Mesenchymal stem cell (in vitro differentiated cells and primary cell): ENCODE measurements around the gene PDZRN4.
A peak's percentile ranks its signal among the peaks of the same experiment; 100 is the strongest.

Experiments
- DNase-seq: peaks from one replicate; pipeline ENCODE4 v3.0.0-alpha.2; 2013
- H2AFZ ChIP-seq: one replicate; pipeline ENCODE4 v1.6.1; 2013; ENCODE audit warnings: low read depth, mild to moderate bottlenecking, control low read depth, inconsistent platforms, low read length, moderate library complexity
- H2AK5ac ChIP-seq: 2 replicates; pipeline ENCODE4 v1.6.1; 2013; ENCODE audit warnings: low read length, moderate library complexity, mild to moderate bottlenecking, inconsistent platforms; ENCODE audit not compliant: severe bottlenecking
- H2BK120ac ChIP-seq: one replicate; pipeline ENCODE4 v1.6.1; 2013; ENCODE audit warnings: low read depth, mild to moderate bottlenecking, inconsistent platforms, low read length, moderate library complexity
- H2BK12ac ChIP-seq, 2 experiments: one replicate each; pipeline ENCODE4 v1.6.1; 2013; ENCODE audit warnings: inconsistent platforms in 2 of 2, low read length in 2 of 2, mild to moderate bottlenecking in 2 of 2, moderate library complexity in 2 of 2, control low read depth in 1 of 2
- H2BK15ac ChIP-seq: one replicate; pipeline ENCODE4 v1.6.1; 2013; ENCODE audit warnings: mild to moderate bottlenecking, low read depth, inconsistent platforms; ENCODE audit not compliant: poor library complexity, severe bottlenecking
- H2BK5ac ChIP-seq: 2 replicates; pipeline ENCODE4 v1.6.1; 2013; ENCODE audit warnings: low read depth, mild to moderate bottlenecking, low read length, control low read depth, inconsistent platforms; ENCODE audit not compliant: poor library complexity, severe bottlenecking
- H3K14ac ChIP-seq, 2 experiments: one replicate each; pipeline ENCODE4 v1.6.1; 2013; ENCODE audit warnings: inconsistent platforms in 2 of 2, low read length in 2 of 2, control low read depth in 1 of 2, mild to moderate bottlenecking in 1 of 2, moderate library complexity in 1 of 2
- H3K18ac ChIP-seq, 2 experiments: one replicate each; pipeline ENCODE4 v1.6.1; 2013; ENCODE audit warnings: inconsistent platforms in 2 of 2, low read length in 2 of 2, control low read depth in 1 of 2, low read depth in 1 of 2, mild to moderate bottlenecking in 1 of 2
- H3K23ac ChIP-seq, 2 experiments: one replicate each; pipeline ENCODE4 v1.6.1; 2013; ENCODE audit warnings: inconsistent platforms in 2 of 2, low read length in 2 of 2, mild to moderate bottlenecking in 2 of 2, moderate library complexity in 2 of 2, control low read depth in 1 of 2
- H3K27ac ChIP-seq: 2 replicates; pipeline ENCODE4 v1.5.1; 2013; ENCODE audit warnings: mild to moderate bottlenecking, moderate library complexity, low read length, control low read depth, inconsistent platforms; ENCODE audit not compliant: poor library complexity, severe bottlenecking
- H3K27me3 ChIP-seq, 2 experiments: 2 replicates each; pipeline versions ENCODE4 v1.6.1 to v1.7.0; 2013; ENCODE audit warnings: low read length in 2 of 2, mild to moderate bottlenecking in 2 of 2, moderate library complexity in 2 of 2, control low read depth in 1 of 2, inconsistent platforms in 1 of 2; ENCODE audit not compliant: control insufficient read depth in 1 of 2, insufficient read depth in 1 of 2
- H3K36me3 ChIP-seq, 2 experiments: 2 replicates each; pipeline versions ENCODE4 v1.6.1 to v1.7.0; 2013; ENCODE audit warnings: low read length in 2 of 2, control low read depth in 1 of 2, inconsistent platforms in 1 of 2, low read depth in 1 of 2, mild to moderate bottlenecking in 1 of 2; ENCODE audit not compliant: insufficient read depth in 2 of 2, control insufficient read depth in 1 of 2
- H3K4ac ChIP-seq, 2 experiments: one replicate each; pipeline ENCODE4 v1.6.1; 2013; ENCODE audit warnings: inconsistent platforms in 2 of 2, low read length in 2 of 2, mild to moderate bottlenecking in 2 of 2, moderate library complexity in 2 of 2, control low read depth in 1 of 2, low read depth in 1 of 2
- H3K4me1 ChIP-seq: 2 replicates; pipeline ENCODE4 v1.6.1; 2013; ENCODE audit warnings: low read depth, low read length, control low read depth; ENCODE audit not compliant: control insufficient read depth, insufficient read depth
- H3K4me2 ChIP-seq: 2 replicates; pipeline ENCODE4 v1.6.1; 2013; ENCODE audit warnings: low read length, mild to moderate bottlenecking, inconsistent platforms; ENCODE audit not compliant: poor library complexity, severe bottlenecking
- H3K4me3 ChIP-seq, 2 experiments: 2 replicates each; pipeline versions ENCODE4 v1.5.1 to v1.7.0; 2013; ENCODE audit warnings: low read length in 2 of 2, mild to moderate bottlenecking in 2 of 2, control low read depth in 1 of 2, low read depth in 1 of 2; ENCODE audit not compliant: insufficient read depth in 1 of 2
- H3K79me1 ChIP-seq: replicated peaks from 2 replicates; pipeline ENCODE4 v1.6.1; 2013; ENCODE audit warnings: mild to moderate bottlenecking, control low read depth, low read length, inconsistent platforms; ENCODE audit not compliant: poor library complexity, severe bottlenecking
- H3K9ac ChIP-seq: 2 replicates; pipeline ENCODE4 v1.7.0; 2013; ENCODE audit warnings: mild to moderate bottlenecking, low read length, moderate library complexity
- H3K9me3 ChIP-seq: 2 replicates; pipeline ENCODE4 v1.7.0; 2013; ENCODE audit warnings: mild to moderate bottlenecking, low read length; ENCODE audit not compliant: control insufficient read depth
- H4K8ac ChIP-seq: one replicate; pipeline ENCODE4 v1.6.1; 2013; ENCODE audit warnings: inconsistent platforms, mild to moderate bottlenecking, low read length, moderate library complexity
- H4K91ac ChIP-seq: one replicate; pipeline ENCODE4 v1.6.1; 2013; ENCODE audit warnings: mild to moderate bottlenecking, low read length, inconsistent platforms
- WGBS: methylation state at CpG from one replicate; pipeline ENCODE4 v1.1.7; 2013; ENCODE audit warnings: mixed read lengths; 5-methylcytosine and 5-hydroxymethylcytosine counted together

Gene PDZRN4

GRCh38 chr12:41459111-41459905 is 271.2 kb downstream of the PDZRN4 start:
- Histone ChIP-seq H2AK5ac (no peak overlapping the region), H4K91ac (no peak overlapping the region), H2BK12ac (no peak overlapping the region), H3K9ac (no peak overlapping the region), H2BK120ac (no peak overlapping the region), H3K14ac (no peak overlapping the region), H3K4me1 (no peaks in the 10 kb centered on the region), H4K8ac (no peak overlapping the region), H3K36me3 (no peaks in the 10 kb centered on the region), H3K9me3 (no peaks in the 10 kb centered on the region), H3K4me2 (no peak overlapping the region), H2BK15ac (no peak overlapping the region), H2AFZ (no peak overlapping the region), H3K18ac (no peak overlapping the region), H3K27me3 (no peaks in the 10 kb centered on the region), H3K23ac (no peak overlapping the region), H3K4me3 (no peak overlapping the region), H3K4ac (no peak overlapping the region), H3K27ac (no peak overlapping the region), H3K79me1 (no peaks in the 10 kb centered on the region), H2BK5ac (no peak overlapping the region)
- 91% methylated on average over 1 of the region's 2 CpGs for WGBS
- DNase-seq: no peak

- WGBS: no CpG with 5 or more reads among the region's 1 CpG
- Histone ChIP-seq H3K9me3 (no peaks in the 10 kb centered on the region), H2BK120ac (no peak overlapping the region), H3K79me1 (no peaks in the 10 kb centered on the region), H3K14ac (no peak overlapping the region), H4K8ac (no peak overlapping the region), H3K27me3 (no peaks in the 10 kb centered on the region), H4K91ac (no peak overlapping the region), H3K4me1 (no peaks in the 10 kb centered on the region), H3K9ac (no peak overlapping the region), H3K36me3 (no peaks in the 10 kb centered on the region), H3K4ac (no peak overlapping the region), H3K18ac (no peak overlapping the region), H3K4me2 (no peak overlapping the region), H2AK5ac (no peak overlapping the region), H2BK5ac (no peak overlapping the region), H2AFZ (no peak overlapping the region), H3K27ac (no peak overlapping the region), H2BK15ac (no peak overlapping the region), H3K4me3 (no peak overlapping the region), H2BK12ac (no peak overlapping the region), H3K23ac (no peak overlapping the region)
- DNase-seq: no peak
Observed at GRCh38 chr12:41459906-41460214, 271.7 kb downstream of the PDZRN4 start.

- Histone ChIP-seq H2AFZ (no peak overlapping the region), H3K14ac (no peak overlapping the region), H3K4ac (no peak overlapping the region), H3K4me2 (no peak overlapping the region), H3K27ac (no peak overlapping the region), H2AK5ac (no peak overlapping the region), H2BK5ac (no peak overlapping the region), H3K4me1 (no peaks in the 10 kb centered on the region), H3K27me3 (no peaks in the 10 kb centered on the region), H2BK15ac (no peak overlapping the region), H3K9ac (no peak overlapping the region), H2BK12ac (no peak overlapping the region), H3K4me3 (no peak overlapping the region), H3K9me3 (no peaks in the 10 kb centered on the region), H4K91ac (no peak overlapping the region), H2BK120ac (no peak overlapping the region), H3K79me1 (no peaks in the 10 kb centered on the region), H3K23ac (no peak overlapping the region), H3K36me3 (no peaks in the 10 kb centered on the region), H3K18ac (no peak overlapping the region), H4K8ac (no peak overlapping the region)
- DNase-seq: peak; percentile 6
- 72% methylated on average over 3 of the region's 3 CpGs for WGBS
Observed at GRCh38 chr12:41460906-41461305, 272.8 kb downstream of the PDZRN4 start.

GRCh38 chr12:41462312-41462711 is 274.2 kb downstream of the PDZRN4 start:
- Histone ChIP-seq H2BK120ac (no peak overlapping the region), H3K27ac (no peak overlapping the region)

More at GRCh38 chr12:41462312-41462711, 274.2 kb downstream of the PDZRN4 start:
- no peak overlapping the region for H3K23ac ChIP-seq
- no peak overlapping the region for H2AFZ ChIP-seq
- H2BK15ac ChIP-seq: no peak overlapping the region
- H3K4me1 ChIP-seq: no peaks in the 10 kb centered on the region
- no peak overlapping the region for H3K14ac ChIP-seq
- H2AK5ac ChIP-seq: no peak overlapping the region
- no peak overlapping the region for H3K18ac ChIP-seq
- H3K4me2 ChIP-seq: no peak overlapping the region
- H3K4me3 ChIP-seq: no peak overlapping the region
- no peaks in the 10 kb centered on the region for H3K36me3 ChIP-seq
- no peaks in the 10 kb centered on the region for H3K9me3 ChIP-seq
- H2BK12ac ChIP-seq: no peak overlapping the region
- no peak overlapping the region for H4K8ac ChIP-seq
- no peak for DNase-seq
- no peak overlapping the region for H2BK5ac ChIP-seq
- H4K91ac ChIP-seq: no peak overlapping the region
- H3K9ac ChIP-seq: no peak overlapping the region
- H3K79me1 ChIP-seq: no peaks in the 10 kb centered on the region
- H3K27me3 ChIP-seq: no peaks in the 10 kb centered on the region
- H3K4ac ChIP-seq: no peak overlapping the region
